ENCODE measurements around the gene DNAJB9. TPM values are rescaled to one million over a fixed set of nuclear protein-coding genes. Genes with fewer than 3 reads are reported as not detected.
"Not testable (repeated sequence)": the region's sequence is repeated elsewhere in the genome, so short reads cannot be mapped to it uniquely, and the experiment has no call there.

Gene DNAJB9
- total RNA-seq, 4 donors from 2014 or later: 16.7 to 23.3 (median 17.5) TPM

GRCh38 chr7:108537229-108537628 is 32.4 kb upstream of the DNAJB9 start:
- TF ChIP-seq CTCF (IDR thresholded peaks at IDR 0.05): no peak
- TF ChIP-seq POLR2A (IDR thresholded peaks at IDR 0.05): no peak
- Histone ChIP-seq H3K36me3 (no peaks in the 10 kb centered on the region), H3K4me3 (no peak overlapping the region), H3K4me1 (no peaks in the 10 kb centered on the region), H3K9me3 (no peaks in the 10 kb centered on the region), H3K27ac (no peak overlapping the region), H3K27me3 (no peaks in the 10 kb centered on the region)
- 69 to 87% methylated on average over 2 of the region's 2 CpGs for WGBS, 2 donors
- intact Hi-C loops (cut with DNase I): no loop called here
- DNase-seq: no peak

- WGBS, 2 donors: 48 to 54% methylated on average over 2 of the region's 2 CpGs
- H3K27ac ChIP-seq, H3K4me3 ChIP-seq: not testable (repeated sequence)
These were observed 31.4 kb upstream of the DNAJB9 start for GRCh38 chr7:108538236-108538635.

GRCh38 chr7:108538685-108539084 is 31.0 kb upstream of the DNAJB9 start:
- H3K4me1 ChIP-seq; DNase-seq; H3K27ac ChIP-seq; H3K36me3 ChIP-seq; H3K4me3 ChIP-seq; H3K9me3 ChIP-seq; H3K27me3 ChIP-seq; intact Hi-C loops (cut with DNase I): not testable (repeated sequence)
- WGBS, 2 donors: 79 to 88% methylated on average over 4 of the region's 4 CpGs

More at GRCh38 chr7:108538236-108538635, 31.4 kb upstream of the DNAJB9 start:
- intact Hi-C loops (cut with DNase I); H3K4me1 ChIP-seq; H3K27me3 ChIP-seq; H3K9me3 ChIP-seq; H3K36me3 ChIP-seq; DNase-seq: not testable (repeated sequence)

GRCh38 chr7:108541478-108541877 is 28.2 kb upstream of the DNAJB9 start:
- H3K4me3 ChIP-seq: no peak overlapping the region

GRCh38 chr7:108548141-108548896 is 21.4 kb upstream of the DNAJB9 start:
- DNase-seq; H3K4me1 ChIP-seq; H3K36me3 ChIP-seq; H3K27me3 ChIP-seq; H3K27ac ChIP-seq; H3K9me3 ChIP-seq; H3K4me3 ChIP-seq; intact Hi-C loops (cut with DNase I): not testable (repeated sequence)
- WGBS, 2 donors: 72 to 92% methylated on average over 2 of the region's 2 CpGs

More at GRCh38 chr7:108541478-108541877, 28.2 kb upstream of the DNAJB9 start:
- DNase-seq: no peak
- 61 to 64% methylated on average over 2 of the region's 2 CpGs for WGBS, 2 donors
- TF ChIP-seq CTCF (IDR thresholded peaks at IDR 0.05) (no peak), POLR2A (IDR thresholded peaks at IDR 0.05) (no peak)
- H3K9me3 ChIP-seq: no peaks in the 10 kb centered on the region
- no peak overlapping the region for H3K27ac ChIP-seq
- intact Hi-C loops (cut with DNase I): no loop called here
- H3K36me3 ChIP-seq: no peaks in the 10 kb centered on the region
- H3K27me3 ChIP-seq: no peaks in the 10 kb centered on the region
- no peaks in the 10 kb centered on the region for H3K4me1 ChIP-seq

GRCh38 chr7:108556665-108557064 is 13.0 kb upstream of the DNAJB9 start:
- intact Hi-C loops (cut with DNase I); H3K27me3 ChIP-seq; DNase-seq; H3K4me3 ChIP-seq; H3K4me1 ChIP-seq; H3K27ac ChIP-seq; H3K36me3 ChIP-seq: not testable (repeated sequence)
- peaks cover 4 to 21% (median 13%) of the 10 kb centered on the region in 3 donors for H3K9me3 ChIP-seq

GRCh38 chr7:108557191-108557590 is 12.5 kb upstream of the DNAJB9 start:
- WGBS, 2 donors: 95 to 98% methylated on average over 3 of the region's 3 CpGs
- TF ChIP-seq CTCF (IDR thresholded peaks at IDR 0.05): no peak
- no peak for TF ChIP-seq POLR2A (IDR thresholded peaks at IDR 0.05)
- no peaks in the 10 kb centered on the region for H3K27me3 ChIP-seq
- no peaks in the 10 kb centered on the region for H3K4me1 ChIP-seq
- H3K9me3 ChIP-seq: peaks cover 4 to 21% (median 14%) of the 10 kb centered on the region in 3 donors
- H3K27ac ChIP-seq: no peak overlapping the region
- H3K36me3 ChIP-seq: peaks cover 0 to 10% (median 0%) of the 10 kb centered on the region in 3 donors
- DNase-seq: no peak
- intact Hi-C loops (cut with DNase I): no loop called here
- H3K4me3 ChIP-seq: no peak overlapping the region
